ENCODE results near the gene HMX1. TPM values are rescaled to one million over a fixed set of nuclear protein-coding genes. Genes with fewer than 3 reads are reported as not detected.

Gene HMX1
- total RNA-seq, 1 experiment from 2014 or later, result not detected

DNA sequence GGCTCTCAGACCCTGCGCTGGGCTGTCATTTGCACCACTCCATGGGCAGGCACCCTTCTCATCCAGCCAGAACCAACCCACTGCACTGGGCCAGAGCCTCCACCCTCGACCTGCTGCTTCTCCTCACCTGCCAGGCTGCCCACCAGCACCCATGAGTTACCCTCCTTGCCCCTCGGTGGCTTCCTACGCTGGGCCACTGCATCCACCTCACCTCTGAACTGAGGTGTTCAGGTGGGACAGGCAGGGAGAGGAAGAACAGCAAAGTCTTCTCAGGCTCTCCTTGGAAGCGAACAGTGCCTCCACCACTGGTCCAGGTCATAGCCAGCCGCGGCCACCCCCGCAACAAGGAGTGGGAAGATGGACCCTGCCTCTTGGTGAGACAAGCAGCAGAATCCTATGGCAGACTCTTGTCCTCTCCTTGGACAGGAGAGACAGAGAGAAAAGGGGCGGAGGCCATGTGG, 32.4 kb upstream of the HMX1 start:
- ChIA-PET CTCF (no interaction called here), POLR2A (ENCODE audit: unreplicated experiment) (no interaction called here)
- Histone ChIP-seq H3K9ac (ENCODE audit: low read length) (no peak overlapping the region), H3K9me2 (replicated peaks; ENCODE audit: low read length) (no peaks in the 10 kb centered on the region), H3K36me3 (ENCODE audit: low read depth, low read length) (no peaks in the 10 kb centered on the region), H3K4me1 (ENCODE audit: insufficient read depth, low read length) (no peaks in the 10 kb centered on the region), H2AFZ (ENCODE audit: low read length) (no peak overlapping the region), H3K79me2 (ENCODE audit: low read length) (no peaks in the 10 kb centered on the region), H3K27me3 (ENCODE audit: low read length) (peaks cover 39% of the 10 kb centered on the region), H3F3A (ENCODE audit: low read length, unreplicated experiment) (no peaks in the 10 kb centered on the region), H3K4me3 (ENCODE audit: low read length) (no peak overlapping the region), H3K4me2 (ENCODE audit: low read length) (no peak overlapping the region), H3K9me3 (ENCODE audit: low read length) (0 out of 2 replicates have a peak, but pooled peaks cover 6% of the 10 kb centered on the region), H3K27ac (ENCODE audit: low read length) (no peak overlapping the region), H4K20me1 (ENCODE audit: low read length) (no peaks in the 10 kb centered on the region)
- ATAC-seq, result no peak
- no TSS peak for BruUV-seq (replicated peaks)
- DNase-seq, result no peak
- intact Hi-C loops (cut with micrococcal nuclease), result no loop called here
- TF ChIP-seq EZH2 (IDR thresholded peaks at IDR 0.05; ENCODE audit: low read length, unreplicated experiment) (no peak), CTCF (conservative IDR thresholded peaks at IDR 0.05; ENCODE audit: low read depth, low read length) (no peak), EZH2phosphoT487 (IDR thresholded peaks at IDR 0.05; ENCODE audit: borderline replicate concordance, low read length) (no peak)

- H3K79me2 ChIP-seq (ENCODE audit: low read length), result no peaks in the 10 kb centered on the region
- TF ChIP-seq EZH2phosphoT487 (IDR thresholded peaks at IDR 0.05; ENCODE audit: borderline replicate concordance, low read length) (no peak), EZH2 (IDR thresholded peaks at IDR 0.05; ENCODE audit: low read length, unreplicated experiment) (no peak), CTCF (conservative IDR thresholded peaks at IDR 0.05; ENCODE audit: low read depth, low read length) (no peak)
- H4K20me1 ChIP-seq (ENCODE audit: low read length), result no peaks in the 10 kb centered on the region
- H3K27me3 ChIP-seq (ENCODE audit: low read length), result peaks cover 18% of the 10 kb centered on the region
- no peaks in the 10 kb centered on the region for H3K4me1 ChIP-seq (ENCODE audit: insufficient read depth, low read length)
- no peak overlapping the region for H3K27ac ChIP-seq (ENCODE audit: low read length)
- H3F3A ChIP-seq (ENCODE audit: low read length, unreplicated experiment), result no peaks in the 10 kb centered on the region
- no peak overlapping the region for H3K4me3 ChIP-seq (ENCODE audit: low read length)
- no peak for DNase-seq
- intact Hi-C loops (cut with micrococcal nuclease), result no loop called here
- ATAC-seq, result no peak
- no peak overlapping the region for H3K9ac ChIP-seq (ENCODE audit: low read length)
- H3K36me3 ChIP-seq (ENCODE audit: low read depth, low read length), result no peaks in the 10 kb centered on the region
- BruUV-seq (replicated peaks), result no TSS peak
- no peaks in the 10 kb centered on the region for H3K9me2 ChIP-seq (replicated peaks; ENCODE audit: low read length)
- POLR2A ChIA-PET (ENCODE audit: unreplicated experiment), result interaction anchor here (0.6 kb wide), 1 partner anchor 76 kb away, joined by 5 read pairs; no protein-coding TSS in a partner anchor
- H2AFZ ChIP-seq (ENCODE audit: low read length), result no peak overlapping the region
- no peak overlapping the region for H3K4me2 ChIP-seq (ENCODE audit: low read length)
- CTCF ChIA-PET, result no interaction called here
- 0 out of 2 replicates have a peak, but pooled peaks cover 6% of the 10 kb centered on the region for H3K9me3 ChIP-seq (ENCODE audit: low read length)
Measured at GRCh38 chr4:8901335-8901734, 29.7 kb upstream of the HMX1 start.

GRCh38 chr4:8900588-8900987, 28.9 kb upstream of the HMX1 start:
- Histone ChIP-seq H3K4me1 (ENCODE audit: insufficient read depth, low read length) (no peaks in the 10 kb centered on the region), H3K4me3 (ENCODE audit: low read length) (no peak overlapping the region), H3K27ac (ENCODE audit: low read length) (no peak overlapping the region), H2AFZ (ENCODE audit: low read length) (no peak overlapping the region), H3K79me2 (ENCODE audit: low read length) (no peaks in the 10 kb centered on the region), H3K4me2 (ENCODE audit: low read length) (no peak overlapping the region), H3K9me3 (ENCODE audit: low read length) (0 out of 2 replicates have a peak, but pooled peaks cover 6% of the 10 kb centered on the region), H3K9ac (ENCODE audit: low read length) (no peak overlapping the region), H3K27me3 (ENCODE audit: low read length) (peaks cover 11% of the 10 kb centered on the region), H3K36me3 (ENCODE audit: low read depth, low read length) (no peaks in the 10 kb centered on the region), H3K9me2 (replicated peaks; ENCODE audit: low read length) (no peaks in the 10 kb centered on the region), H4K20me1 (ENCODE audit: low read length) (no peaks in the 10 kb centered on the region), H3F3A (ENCODE audit: low read length, unreplicated experiment) (no peaks in the 10 kb centered on the region)
- ChIA-PET POLR2A (ENCODE audit: unreplicated experiment) (no interaction called here), CTCF (no interaction called here)
- ATAC-seq, result no peak
- TF ChIP-seq CTCF (conservative IDR thresholded peaks at IDR 0.05; ENCODE audit: low read depth, low read length) (no peak), EZH2phosphoT487 (IDR thresholded peaks at IDR 0.05; ENCODE audit: borderline replicate concordance, low read length) (no peak), EZH2 (IDR thresholded peaks at IDR 0.05; ENCODE audit: low read length, unreplicated experiment) (no peak)
- intact Hi-C loops (cut with micrococcal nuclease), result no loop called here
- no TSS peak for BruUV-seq (replicated peaks)
- DNase-seq, result no peak
